NCI-H128 (cell line): ENCODE measurements around the gene PRRT3.
"Not testable (repeated sequence)": the region's sequence is repeated elsewhere in the genome, so short reads cannot be mapped to it uniquely, and the experiment has no call there.

ENCODE experiments used
- DNase-seq: peaks from one replicate; lab custom pipeline; 2025; ENCODE audit not compliant: unreplicated experiment; lab: John Stamatoyannopoulos, UW

The PRRT3 gene

DNA sequence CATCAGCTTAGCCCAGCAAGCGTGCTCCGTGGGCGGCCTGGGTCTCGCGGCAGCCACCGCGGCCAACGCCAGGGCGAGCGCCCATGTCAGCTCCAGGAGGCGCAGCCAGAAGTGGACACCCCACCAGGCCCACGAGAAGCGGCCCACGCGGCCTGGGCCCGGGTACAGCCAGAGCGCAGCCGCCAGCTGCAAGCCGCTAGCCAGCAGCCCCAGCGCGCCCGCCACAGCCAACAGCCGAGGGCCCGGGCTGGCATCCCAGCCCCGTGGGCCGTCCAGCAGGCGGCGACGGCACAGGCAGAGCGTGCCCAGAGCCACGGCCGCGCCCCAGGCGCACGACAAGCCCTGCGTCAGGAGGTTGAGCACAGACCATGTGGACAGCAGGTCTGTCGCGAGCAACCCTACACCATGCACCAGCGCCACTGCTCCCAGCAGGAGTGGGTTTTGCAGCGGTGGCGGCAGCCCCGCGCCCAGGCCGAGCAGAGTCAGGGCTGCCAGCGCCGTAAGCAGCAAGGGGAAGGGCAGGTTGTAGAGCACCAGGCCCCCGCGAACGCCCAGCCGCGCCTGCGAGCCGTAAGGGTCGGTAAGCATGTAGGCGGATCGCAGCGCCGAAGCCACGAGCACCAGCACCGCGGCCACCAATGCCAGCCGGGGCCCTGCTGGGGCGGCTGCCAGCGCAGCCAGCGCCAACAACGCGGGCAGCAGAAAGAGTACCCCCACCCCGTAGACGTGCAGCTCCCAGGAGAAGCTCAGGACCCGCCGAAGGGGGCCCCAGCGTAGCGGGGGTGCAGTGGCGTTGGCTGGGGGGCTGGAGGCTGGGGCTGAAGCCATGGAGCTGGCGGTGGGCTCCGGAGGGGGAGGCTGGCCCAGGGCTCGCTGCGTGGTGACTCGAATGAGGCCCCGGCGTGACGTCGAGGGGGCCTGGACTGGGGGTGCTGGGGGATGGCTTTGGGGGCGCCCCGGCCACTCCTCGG, 4.9 kb downstream of the PRRT3 start:
- DNase-seq, result no peak

DNA sequence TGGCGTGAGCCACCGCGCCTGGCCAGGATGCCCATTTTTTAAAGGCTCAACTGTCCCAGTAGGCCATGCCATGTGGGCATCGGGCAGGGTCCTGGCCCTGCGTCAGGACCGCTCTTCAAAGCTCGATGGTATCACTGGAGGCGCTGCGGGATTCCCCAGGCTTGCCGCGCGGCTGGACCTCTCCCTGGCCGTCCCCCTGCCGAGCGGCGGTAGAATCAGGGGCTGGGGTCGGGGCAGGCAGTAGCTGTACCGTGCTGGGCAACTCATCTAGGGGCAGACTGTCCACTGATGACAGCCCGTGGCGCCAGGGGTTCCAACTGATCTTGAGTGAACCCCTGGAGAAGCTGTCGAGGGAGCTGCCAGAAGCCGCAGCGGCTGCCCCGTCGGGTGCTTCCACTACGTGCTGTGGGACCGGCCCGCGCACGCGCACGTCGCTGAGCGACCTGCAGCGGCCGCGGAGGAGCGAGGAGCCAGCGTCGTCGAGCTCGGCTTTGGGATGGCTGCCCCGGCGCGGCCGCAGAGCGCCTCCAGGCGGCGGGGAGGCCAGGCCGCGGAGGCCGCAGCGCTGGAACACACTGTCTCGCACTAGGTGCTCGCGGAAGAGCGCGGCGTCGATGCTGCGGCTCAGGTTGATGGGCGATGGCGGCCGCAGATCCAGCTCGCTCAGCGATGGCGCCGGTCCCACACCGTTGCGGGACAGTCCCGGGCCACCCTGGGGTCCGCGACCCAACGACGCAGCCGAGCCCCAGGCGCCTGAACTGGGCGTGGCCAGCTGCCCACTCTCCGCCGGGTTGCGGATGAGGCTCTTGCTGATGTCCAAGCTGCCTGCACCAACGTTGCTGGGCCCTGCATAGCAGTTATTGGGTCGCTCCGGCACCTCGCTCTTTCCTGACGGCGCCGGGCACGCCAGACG, 5.8 kb downstream of the PRRT3 start:
- peak; percentile 16 for DNase-seq

DNA sequence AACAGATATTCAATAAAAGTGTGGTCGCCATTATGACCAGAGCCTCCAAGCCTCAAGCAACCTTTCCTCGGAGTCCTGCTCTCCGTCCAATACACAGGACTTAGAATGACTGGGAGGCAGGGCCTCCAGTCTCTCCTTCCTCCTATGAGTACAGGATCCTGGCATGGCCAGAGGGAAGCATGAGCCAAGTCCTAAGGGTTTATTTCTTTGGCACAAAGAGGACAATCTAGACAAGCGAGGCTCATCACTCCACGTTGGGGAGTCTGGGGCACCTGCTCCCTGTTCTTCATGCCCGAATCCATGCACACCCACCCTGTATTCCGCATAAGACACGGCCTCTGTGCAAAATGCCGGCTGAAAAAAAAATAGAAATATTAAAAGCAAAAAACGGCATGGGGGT, 6.8 kb downstream of the PRRT3 start:
- DNase-seq, result no peak

GRCh38 chr3:9944271-9944670, 7.9 kb downstream of the PRRT3 start:
- no peak for DNase-seq

DNA sequence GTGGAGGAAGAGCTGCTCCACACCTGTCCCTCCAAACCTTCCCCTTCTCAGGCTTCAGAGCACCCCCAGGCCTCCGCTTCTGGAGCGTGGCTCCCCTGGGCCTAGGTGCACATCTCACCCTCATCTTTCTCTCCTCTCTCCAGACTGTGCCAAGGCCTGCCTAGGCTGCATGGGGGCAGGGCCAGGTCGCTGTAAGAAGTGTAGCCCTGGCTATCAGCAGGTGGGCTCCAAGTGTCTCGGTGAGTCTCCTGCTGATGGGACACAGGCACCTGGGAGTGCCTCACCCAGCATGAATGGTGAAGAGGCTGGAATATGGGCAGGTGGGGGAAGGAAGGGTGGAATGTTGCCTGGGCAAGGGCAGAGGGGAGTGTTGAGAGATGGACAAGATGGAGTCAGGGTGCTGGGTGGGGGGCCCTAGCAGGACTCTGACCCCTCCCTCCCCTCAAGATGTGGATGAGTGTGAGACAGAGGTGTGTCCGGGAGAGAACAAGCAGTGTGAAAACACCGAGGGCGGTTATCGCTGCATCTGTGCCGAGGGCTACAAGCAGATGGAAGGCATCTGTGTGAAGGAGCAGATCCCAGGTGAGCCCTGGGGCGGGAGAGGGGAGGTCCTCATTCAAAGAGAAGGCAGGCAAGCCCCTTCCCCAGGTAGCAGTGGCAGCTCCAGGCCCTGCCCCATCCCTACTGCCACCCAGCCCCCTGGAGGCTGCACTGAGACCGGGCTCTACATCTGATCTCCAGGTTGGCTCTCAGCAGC, 9.1 kb downstream of the PRRT3 start:
- DNase-seq, result no peak

DNA sequence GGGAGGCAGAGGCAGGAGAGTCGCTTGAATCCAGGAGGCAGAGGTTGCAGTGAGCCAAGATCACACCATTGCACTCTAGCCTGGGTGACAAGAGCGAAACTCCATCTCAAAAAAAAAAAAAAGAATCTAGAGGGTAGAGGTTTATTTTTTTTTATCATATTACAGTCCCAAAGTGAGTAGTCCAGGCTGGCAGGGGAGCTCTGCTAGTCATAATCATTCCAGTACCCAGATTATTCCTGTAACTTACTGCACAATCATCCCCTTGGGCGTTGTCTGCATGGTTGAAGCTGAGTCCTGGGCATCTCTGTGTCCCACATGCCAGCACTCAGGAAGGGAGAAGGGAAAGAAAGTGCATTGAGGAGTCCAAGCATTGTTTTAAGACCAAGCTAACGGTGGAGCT, 10.0 kb downstream of the PRRT3 start:
- no peak for DNase-seq

DNA sequence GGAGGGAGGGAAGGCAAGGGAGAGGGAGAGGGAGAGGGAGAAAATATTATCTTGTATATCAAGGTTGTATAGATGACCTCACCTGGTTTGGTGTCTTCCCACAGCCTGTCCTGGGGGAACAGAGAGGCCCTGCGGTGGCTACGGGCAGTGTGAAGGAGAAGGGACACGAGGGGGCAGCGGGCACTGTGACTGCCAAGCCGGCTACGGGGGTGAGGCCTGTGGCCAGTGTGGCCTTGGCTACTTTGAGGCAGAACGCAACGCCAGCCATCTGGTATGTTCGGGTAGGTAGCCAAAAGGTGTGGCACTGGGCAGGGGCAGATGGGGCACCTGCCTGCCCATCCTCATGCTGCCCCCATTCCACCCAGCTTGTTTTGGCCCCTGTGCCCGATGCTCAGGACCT, 11.5 kb downstream of the PRRT3 start:
- DNase-seq, result no peak

DNA sequence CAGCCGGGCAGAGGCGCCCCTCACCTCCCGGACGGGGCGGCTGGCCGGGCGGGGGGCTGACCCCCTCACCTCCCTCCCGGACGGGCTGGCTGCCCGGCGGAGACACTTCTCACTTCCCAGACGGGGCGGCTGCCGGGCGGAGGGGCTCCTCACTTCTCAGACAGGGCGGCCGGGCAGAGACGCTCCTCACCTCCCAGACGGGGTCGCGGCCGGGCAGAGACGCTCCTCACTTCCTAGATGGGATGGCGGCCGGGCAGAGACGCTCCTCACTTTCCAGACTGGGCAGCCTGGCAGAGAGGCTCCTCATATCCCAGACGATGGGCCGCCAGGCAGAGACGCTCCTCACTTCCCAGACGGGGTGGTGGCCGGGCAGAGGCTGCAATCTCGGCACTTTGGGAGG, 12.3 kb downstream of the PRRT3 start:
- DNase-seq, result not testable (repeated sequence)

DNA sequence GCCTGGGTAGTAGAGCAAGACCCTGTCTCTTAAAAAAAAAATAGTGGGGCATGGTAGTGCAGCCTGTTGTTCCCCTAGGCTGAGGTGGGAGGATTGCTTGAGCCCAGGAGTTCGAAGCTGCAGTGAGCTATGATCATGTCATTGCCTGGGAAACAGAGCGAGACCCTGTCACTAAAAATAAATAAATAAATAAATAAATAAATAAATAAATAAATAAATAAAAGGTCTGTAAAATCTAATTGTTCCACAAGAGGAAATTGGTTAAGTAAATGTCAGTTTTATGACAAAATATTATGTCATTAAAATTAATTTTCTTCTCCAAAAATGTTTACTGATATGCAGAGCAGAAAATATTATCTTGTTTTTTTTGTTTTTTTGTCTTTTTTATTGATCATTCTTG, 13.2 kb downstream of the PRRT3 start:
- DNase-seq, result no peak

DNA sequence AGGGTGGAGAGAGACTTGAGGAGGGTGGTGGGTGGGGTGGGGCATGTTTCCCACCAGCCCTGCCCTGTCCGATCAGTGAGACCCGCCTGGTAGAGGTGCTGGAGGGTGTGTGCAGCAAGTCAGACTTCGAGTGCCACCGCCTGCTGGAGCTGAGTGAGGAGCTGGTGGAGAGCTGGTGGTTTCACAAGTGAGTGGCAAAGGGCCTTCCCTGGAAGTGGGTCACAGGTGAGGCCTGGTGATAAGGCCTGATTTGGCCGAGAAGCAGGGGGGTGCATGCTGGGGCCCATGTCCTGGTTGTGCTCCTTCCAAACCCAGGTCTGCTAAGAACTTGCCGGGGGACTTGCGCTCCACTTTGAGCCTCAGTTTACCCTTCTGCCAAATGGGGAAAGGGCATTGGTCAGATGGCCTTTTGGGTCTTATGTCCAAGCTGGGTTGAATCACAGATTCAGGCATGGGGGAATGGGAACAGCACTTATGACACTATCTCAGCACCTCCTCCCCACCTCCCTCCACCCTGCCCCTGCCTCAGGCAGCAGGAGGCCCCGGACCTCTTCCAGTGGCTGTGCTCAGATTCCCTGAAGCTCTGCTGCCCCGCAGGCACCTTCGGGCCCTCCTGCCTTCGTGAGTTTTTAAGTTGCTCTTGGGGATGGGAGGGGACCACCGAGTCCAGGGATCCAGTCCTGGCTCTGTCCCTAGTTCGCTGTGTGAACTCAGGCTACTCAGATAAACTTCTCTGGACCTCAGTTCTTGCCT, 14.5 kb downstream of the PRRT3 start:
- no peak for DNase-seq

DNA sequence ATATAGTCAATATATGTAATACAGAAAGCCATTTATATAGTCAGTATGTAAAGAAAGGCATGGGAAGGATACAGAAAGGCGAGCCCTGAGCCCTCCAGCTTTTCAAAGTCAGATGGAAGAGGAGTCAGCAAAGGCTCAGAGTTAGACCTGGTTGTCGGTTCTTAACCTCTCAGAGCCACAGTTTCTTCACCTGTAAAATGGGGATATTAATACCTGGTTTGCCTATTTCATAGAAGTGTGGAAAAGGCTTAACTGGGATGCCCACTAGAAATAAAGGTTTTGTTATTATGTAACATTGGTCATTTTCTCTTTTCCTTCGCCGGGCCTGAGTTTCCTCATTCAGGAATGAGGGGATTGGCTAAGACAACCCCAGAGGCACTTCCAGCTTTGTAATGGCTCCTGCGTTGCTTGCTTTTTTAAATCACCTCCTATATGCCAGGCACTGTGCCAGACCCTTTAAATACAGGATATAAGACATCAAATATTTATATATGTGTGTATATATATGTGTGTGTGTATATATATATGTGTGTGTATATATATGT, 16.2 kb downstream of the PRRT3 start:
- DNase-seq, result no peak

- no peak for DNase-seq
Observed at GRCh38 chr3:9934993-9935392, 17.2 kb downstream of the PRRT3 start.

DNA sequence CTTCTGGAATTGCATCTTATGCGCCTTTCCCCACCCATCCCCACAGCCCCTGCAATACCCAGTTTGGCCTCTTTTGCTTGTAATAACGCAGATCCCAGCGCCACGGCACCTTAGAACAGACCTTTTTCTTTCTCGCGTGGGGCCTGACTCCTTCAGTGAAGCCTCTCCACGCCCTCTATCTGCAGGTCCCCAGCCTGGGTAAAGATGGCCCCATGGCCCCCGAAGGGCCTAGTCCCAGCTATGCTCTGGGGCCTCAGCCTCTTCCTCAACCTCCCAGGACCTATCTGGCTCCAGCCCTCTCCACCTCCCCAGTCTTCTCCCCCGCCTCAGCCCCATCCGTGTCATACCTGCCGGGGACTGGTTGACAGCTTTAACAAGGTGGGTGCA, 18.0 kb downstream of the PRRT3 start:
- DNase-seq, result no peak

GRCh38 chr3:9933561-9934234, 18.5 kb downstream of the PRRT3 start, which contains the start of gene CRELD1:
CRELD1 (plus strand) TSS chr3:9933834; CDS start chr3:9934439, 605 bp downstream.
- DNase-seq, result peak; percentile 77

- DNase-seq, result peak; percentile 57
Observed at GRCh38 chr3:9932843-9933560, 19.2 kb downstream of the PRRT3 start.

DNA sequence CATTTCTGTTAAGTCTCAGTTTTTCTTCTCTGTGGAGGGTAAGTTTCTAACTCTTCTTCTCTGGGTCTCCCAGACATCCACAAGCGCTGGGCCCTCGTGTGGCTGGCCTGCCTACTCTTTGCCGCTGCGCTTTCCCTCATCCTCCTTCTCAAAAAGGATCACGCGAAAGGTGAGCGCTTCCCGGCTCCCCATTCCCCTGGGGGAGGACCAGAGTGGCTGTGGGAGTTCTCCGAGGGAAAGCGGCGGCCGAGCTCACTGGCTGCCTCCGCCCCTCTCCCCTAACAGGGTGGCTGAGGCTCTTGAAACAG, 19.7 kb downstream of the PRRT3 start:
- no peak for DNase-seq

DNA sequence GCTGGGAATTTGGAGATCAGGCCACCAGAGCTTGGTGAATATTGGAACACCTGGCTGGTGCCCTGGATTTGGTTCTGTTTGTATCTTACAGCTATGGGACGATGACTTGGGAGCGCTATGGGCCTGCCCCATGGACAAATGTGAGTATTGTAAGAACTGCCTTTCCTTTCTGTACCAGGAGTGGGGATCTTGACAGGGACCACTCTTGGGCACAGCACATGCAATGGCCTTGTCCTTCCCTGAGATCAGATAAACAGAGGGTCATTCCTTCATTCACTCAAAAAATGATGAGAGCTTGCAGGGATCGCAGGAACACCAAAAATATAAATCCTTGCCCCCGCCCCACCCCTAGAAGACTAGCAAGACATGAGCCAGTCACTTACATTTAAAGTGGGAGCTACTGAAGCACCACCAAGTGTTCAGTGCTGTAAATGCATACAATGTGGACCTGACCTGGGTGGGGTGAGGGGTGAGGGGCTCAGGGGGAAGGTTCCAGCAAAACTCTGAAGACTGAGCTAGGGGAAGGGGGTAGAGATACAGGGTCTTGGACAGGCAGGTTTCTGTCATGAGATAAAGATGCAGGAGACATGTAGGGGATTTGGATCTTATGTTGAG, 21.3 kb downstream of the PRRT3 start:
- DNase-seq, result no peak

DNA sequence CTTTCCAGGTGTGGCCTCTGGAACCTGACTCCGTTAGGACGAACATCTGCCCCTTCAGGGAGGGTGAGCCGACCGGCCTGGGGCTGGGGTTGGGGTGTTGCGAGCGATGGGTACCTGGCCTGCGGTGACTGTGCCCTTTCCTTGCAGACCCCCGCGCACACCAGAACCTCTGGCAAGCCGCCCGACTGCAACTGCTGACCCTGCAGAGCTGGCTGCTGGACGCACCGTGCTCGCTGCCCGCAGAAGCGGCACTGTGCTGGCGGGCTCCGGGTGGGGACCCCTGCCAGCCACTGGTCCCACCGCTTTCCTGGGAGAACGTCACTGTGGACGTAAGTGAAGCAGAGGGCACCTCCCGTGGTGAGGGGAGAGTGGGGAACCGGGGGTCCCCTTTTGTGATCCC, 24.1 kb downstream of the PRRT3 start:
- DNase-seq, result no peak
